A204.1 (cell line): ENCODE data around the gene ZBTB17.
"Not testable (repeated sequence)": the region's sequence is repeated elsewhere in the genome, so short reads cannot be mapped to it uniquely, and the experiment has no call there.

ENCODE experiments used
- FAIRE-seq: peaks from 2 replicates; lab custom pipeline; 2012; peaks lifted over from hg19 to GRCh38; lab: Jason Lieb, UNC

Gene ZBTB17

DNA sequence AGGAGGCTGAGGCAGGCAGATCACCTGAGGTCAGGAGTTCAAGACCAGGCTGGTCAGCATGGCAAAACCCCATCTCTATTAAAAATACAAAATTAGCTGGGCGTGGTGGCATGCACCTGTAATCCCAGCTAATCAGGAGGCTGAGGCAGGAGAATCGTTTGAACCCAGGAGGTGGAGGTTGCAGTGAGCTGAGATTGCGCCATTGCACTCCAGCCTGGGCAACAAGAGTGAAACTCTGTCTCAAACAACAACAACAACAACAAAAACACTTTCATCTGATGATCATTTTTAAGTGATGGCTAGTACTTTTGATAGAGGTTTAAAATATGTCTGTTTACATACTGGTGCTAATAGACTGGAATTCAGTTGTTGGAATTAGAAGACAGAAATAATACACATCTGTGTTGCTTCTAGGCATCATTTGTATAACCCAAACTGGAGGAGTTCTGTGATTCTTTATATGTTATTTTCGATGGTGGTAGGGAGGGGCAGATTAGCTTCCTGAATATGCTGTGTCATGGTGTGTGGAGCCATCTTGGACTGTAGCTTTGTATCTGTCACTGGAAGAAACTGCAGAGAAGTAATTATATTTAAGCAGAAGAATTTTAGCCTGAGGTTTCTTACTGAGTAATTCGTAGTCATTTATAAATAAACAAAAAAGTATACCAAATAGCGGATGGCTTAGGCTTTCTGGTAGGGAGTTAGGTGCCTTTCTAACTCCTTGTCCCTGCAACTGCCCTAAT lies 82.9 kb downstream of the ZBTB17 start:
- not testable (repeated sequence) for FAIRE-seq
